GM23338 (cell line): Measurements from ENCODE around the gene TXNRD1. TPM values are rescaled to one million over a fixed set of nuclear protein-coding genes. Genes with fewer than 3 reads are reported as not detected.

Experiments
- ATAC-seq: fragments of 200-7000 bp; cut with Tn5 transposase; 3 replicates; pipeline ENCODE4 v1.9.1; 2020
- DNase-seq: peaks from one replicate; pipeline ENCODE4 v3.0.0-alpha.2; 2015; ENCODE audit warnings: low spot score
- H2AFZ ChIP-seq: fragments of 200-600 bp; sonication (generic); 2 replicates; pipeline ENCODE4 v1.8.0; 2016; ENCODE audit warnings: antibody characterized with exemption, mild to moderate bottlenecking, moderate library complexity
- H3F3A ChIP-seq: fragments of 200-600 bp; sonication (generic); replicated peaks from 2 replicates; pipeline ENCODE4 v1.8.0; 2017; ENCODE audit warnings: antibody characterized with exemption, mixed run types, low read depth
- H3K27ac ChIP-seq: fragments of 200-600 bp; sonication (generic); 2 replicates; pipeline ENCODE4 v1.6.1; 2016; ENCODE audit warnings: low read depth
- H3K27me3 ChIP-seq: fragments of 200-600 bp; sonication (generic); 2 replicates; pipeline ENCODE4 v1.8.0; 2016; ENCODE audit warnings: mild to moderate bottlenecking, mixed run types, moderate library complexity; ENCODE audit not compliant: insufficient read depth
- H3K36me3 ChIP-seq: fragments of 200-600 bp; sonication (generic); 2 replicates; pipeline ENCODE4 v1.8.0; 2016; ENCODE audit warnings: mild to moderate bottlenecking; ENCODE audit not compliant: insufficient read depth
- H3K4me1 ChIP-seq: fragments of 200-600 bp; sonication (generic); 2 replicates; pipeline ENCODE4 v1.8.0; 2016; ENCODE audit warnings: mild to moderate bottlenecking, moderate library complexity; ENCODE audit not compliant: insufficient read depth
- H3K4me2 ChIP-seq: fragments of 200-600 bp; sonication (generic); 2 replicates; pipeline ENCODE4 v1.7.1; 2017; ENCODE audit warnings: mixed run types
- H3K4me3 ChIP-seq: fragments of 200-600 bp; sonication (generic); 2 replicates; pipeline ENCODE4 v1.6.1; 2016; ENCODE audit warnings: mixed run types
- H3K79me2 ChIP-seq: fragments of 200-600 bp; sonication (generic); replicated peaks from 2 replicates; pipeline ENCODE4 v1.8.0; 2017; ENCODE audit warnings: mild to moderate bottlenecking; ENCODE audit not compliant: insufficient read depth
- H3K9me2 ChIP-seq: fragments of 200-600 bp; sonication (generic); 2 replicates; pipeline ENCODE4 v1.8.0; 2017; ENCODE audit not compliant: insufficient read depth
- H4K20me1 ChIP-seq: fragments of 200-600 bp; sonication (generic); replicated peaks from 2 replicates; pipeline ENCODE4 v1.8.0; 2017; ENCODE audit warnings: mild to moderate bottlenecking; ENCODE audit not compliant: insufficient read depth
- H3K27ac Mint-ChIP-seq: 2 replicates; pipeline ENCODE4 v1.8.0; 2020; ENCODE audit warnings: inconsistent platforms, mild to moderate bottlenecking, moderate library complexity, mixed read lengths
- H3K27me3 Mint-ChIP-seq: 3 replicates; pipeline ENCODE4 v1.8.0; 2022; ENCODE audit warnings: low read depth, mild to moderate bottlenecking, moderate library complexity, mixed read lengths, inconsistent platforms; ENCODE audit not compliant: insufficient read depth, poor library complexity
- H3K36me3 Mint-ChIP-seq: 3 replicates; pipeline ENCODE4 v1.8.0; 2021; ENCODE audit warnings: low read depth, mild to moderate bottlenecking, inconsistent platforms, moderate library complexity, mixed read lengths
- H3K4me1 Mint-ChIP-seq: 3 replicates; pipeline ENCODE4 v1.8.0; 2020; ENCODE audit warnings: mild to moderate bottlenecking, inconsistent platforms, mixed read lengths
- H3K4me3 Mint-ChIP-seq: 3 replicates; pipeline ENCODE4 v1.8.0; 2021; ENCODE audit warnings: moderate library complexity, mild to moderate bottlenecking, inconsistent platforms, mixed read lengths
- H3K9me3 Mint-ChIP-seq: 3 replicates; pipeline ENCODE4 v1.8.0; 2020; ENCODE audit warnings: moderate library complexity, mild to moderate bottlenecking, inconsistent platforms, mixed read lengths
- CREB1 ChIP-seq: fragments of 250-450 bp; sonication (Bioruptor Pico); IDR thresholded peaks from 2 replicates; pipeline ENCODE4 v1.5.0; 2020; ENCODE audit warnings: low read depth, mild to moderate bottlenecking, moderate library complexity
- CTCF ChIP-seq, 2 experiments: fragments of 200-600 bp in 1 of 2; sonication (generic) in 1 of 2; conservative IDR thresholded peaks; 2 replicates each; pipeline versions ENCODE4 v1.5.1 to v1.6.1; 2016 to 2017; ENCODE audit warnings: antibody characterized with exemption in 2 of 2, low read depth in 2 of 2, mild to moderate bottlenecking in 2 of 2, moderate library complexity in 1 of 2
- ETS1 ChIP-seq: IDR thresholded peaks from 2 replicates; pipeline ENCODE4 v1.6.1; 2016; ENCODE audit warnings: antibody characterized with exemption
- EZH2 ChIP-seq: fragments of 200-600 bp; sonication (generic); IDR thresholded peaks from one replicate; pipeline ENCODE4 v1.8.0; 2017; ENCODE audit warnings: antibody characterized with exemption, mild to moderate bottlenecking, low read depth; ENCODE audit not compliant: unreplicated experiment
- EZH2phosphoT487 ChIP-seq: fragments of 200-600 bp; sonication (generic); IDR thresholded peaks from one replicate; pipeline ENCODE4 v1.8.1; 2018; ENCODE audit warnings: antibody characterized with exemption; ENCODE audit not compliant: unreplicated experiment
- NANOG ChIP-seq: IDR thresholded peaks from 2 replicates; pipeline ENCODE4 v1.6.1; 2016; ENCODE audit warnings: antibody characterized with exemption, borderline replicate concordance
- POLR2AphosphoS5 ChIP-seq: IDR thresholded peaks from 2 replicates; pipeline ENCODE4 v1.6.1; 2016; ENCODE audit warnings: antibody characterized with exemption, low read depth
- STAT1 ChIP-seq: IDR thresholded peaks from one replicate; pipeline ENCODE4 v1.6.1; 2016; ENCODE audit warnings: antibody characterized with exemption; ENCODE audit not compliant: unreplicated experiment
- ZNF331 ChIP-seq: fragments of 250-450 bp; sonication (Bioruptor Pico); IDR thresholded peaks from 2 replicates; pipeline ENCODE4 v1.5.0; 2020; ENCODE audit warnings: low read depth, mild to moderate bottlenecking, moderate library complexity
- polyA plus RNA-seq: library from polyadenylated mRNA; unstranded; fragments of >200 nt; fragmentation: Nextera tagmentation; extraction: Ambion mirVana; gene quantifications from 2 replicates; pipeline ENCODE4 v1.2.1, GENCODE V29; 2016
- total RNA-seq: library from RNA; depleted of rRNA; stranded (reverse); fragments of >200 nt; shearing (Covaris generic); gene quantifications from 2 replicates; pipeline ENCODE4 v1.2.3, GENCODE V29; 2014
- TF ChIP-seq, protein P1 (sequence below): fragments of 250-450 bp; sonication (Bioruptor Pico); IDR thresholded peaks from 2 replicates; pipeline ENCODE4 v1.5.0; 2020; ENCODE audit warnings: mild to moderate bottlenecking, moderate library complexity
- TF ChIP-seq, protein P2 (sequence below): IDR thresholded peaks from one replicate; pipeline ENCODE4 v1.6.1; 2018; ENCODE audit warnings: antibody characterized with exemption; ENCODE audit not compliant: unreplicated experiment

TXNRD1 gene
- total and polyA plus RNA-seq, 2 experiments from 2014 or later, result 115 to 127 TPM

GRCh38 chr12:104360157-104360556 is 144.6 kb downstream of the TXNRD1 start:
- peaks cover 10% of the 10 kb centered on the region for H3K27me3 Mint-ChIP-seq
- Histone ChIP-seq H3K4me2 (no peak overlapping the region), H3K9me2 (no peaks in the 10 kb centered on the region), H3F3A (no peaks in the 10 kb centered on the region), H4K20me1 (no peaks in the 10 kb centered on the region), H3K27me3 (no peaks in the 10 kb centered on the region), H3K4me1 (no peaks in the 10 kb centered on the region), H2AFZ (no peak overlapping the region), H3K4me3 (no peak overlapping the region), H3K36me3 (no peaks in the 10 kb centered on the region), H3K27ac (no peak overlapping the region), H3K79me2 (no peaks in the 10 kb centered on the region)
- peaks cover 4% of the 10 kb centered on the region; the same call in 2 of the 3 replicates for H3K4me1 Mint-ChIP-seq
- H3K36me3 Mint-ChIP-seq, result peaks cover 10% of the 10 kb centered on the region
- no peak for ATAC-seq
- TF ChIP-seq STAT1 (no peak), POLR2AphosphoS5 (no peak), EZH2phosphoT487 (no peak), CTCF (conservative IDR thresholded peaks at IDR 0.05; ENCODE audit: low read depth in 2 of 2) (no peak), NANOG (no peak), EZH2 (no peak), CREB1 (CRISPR knock-in tag) (no peak), ETS1 (no peak), ZNF331 (CRISPR knock-in tag) (no peak)
- TF ChIP-seq, protein P1, sequence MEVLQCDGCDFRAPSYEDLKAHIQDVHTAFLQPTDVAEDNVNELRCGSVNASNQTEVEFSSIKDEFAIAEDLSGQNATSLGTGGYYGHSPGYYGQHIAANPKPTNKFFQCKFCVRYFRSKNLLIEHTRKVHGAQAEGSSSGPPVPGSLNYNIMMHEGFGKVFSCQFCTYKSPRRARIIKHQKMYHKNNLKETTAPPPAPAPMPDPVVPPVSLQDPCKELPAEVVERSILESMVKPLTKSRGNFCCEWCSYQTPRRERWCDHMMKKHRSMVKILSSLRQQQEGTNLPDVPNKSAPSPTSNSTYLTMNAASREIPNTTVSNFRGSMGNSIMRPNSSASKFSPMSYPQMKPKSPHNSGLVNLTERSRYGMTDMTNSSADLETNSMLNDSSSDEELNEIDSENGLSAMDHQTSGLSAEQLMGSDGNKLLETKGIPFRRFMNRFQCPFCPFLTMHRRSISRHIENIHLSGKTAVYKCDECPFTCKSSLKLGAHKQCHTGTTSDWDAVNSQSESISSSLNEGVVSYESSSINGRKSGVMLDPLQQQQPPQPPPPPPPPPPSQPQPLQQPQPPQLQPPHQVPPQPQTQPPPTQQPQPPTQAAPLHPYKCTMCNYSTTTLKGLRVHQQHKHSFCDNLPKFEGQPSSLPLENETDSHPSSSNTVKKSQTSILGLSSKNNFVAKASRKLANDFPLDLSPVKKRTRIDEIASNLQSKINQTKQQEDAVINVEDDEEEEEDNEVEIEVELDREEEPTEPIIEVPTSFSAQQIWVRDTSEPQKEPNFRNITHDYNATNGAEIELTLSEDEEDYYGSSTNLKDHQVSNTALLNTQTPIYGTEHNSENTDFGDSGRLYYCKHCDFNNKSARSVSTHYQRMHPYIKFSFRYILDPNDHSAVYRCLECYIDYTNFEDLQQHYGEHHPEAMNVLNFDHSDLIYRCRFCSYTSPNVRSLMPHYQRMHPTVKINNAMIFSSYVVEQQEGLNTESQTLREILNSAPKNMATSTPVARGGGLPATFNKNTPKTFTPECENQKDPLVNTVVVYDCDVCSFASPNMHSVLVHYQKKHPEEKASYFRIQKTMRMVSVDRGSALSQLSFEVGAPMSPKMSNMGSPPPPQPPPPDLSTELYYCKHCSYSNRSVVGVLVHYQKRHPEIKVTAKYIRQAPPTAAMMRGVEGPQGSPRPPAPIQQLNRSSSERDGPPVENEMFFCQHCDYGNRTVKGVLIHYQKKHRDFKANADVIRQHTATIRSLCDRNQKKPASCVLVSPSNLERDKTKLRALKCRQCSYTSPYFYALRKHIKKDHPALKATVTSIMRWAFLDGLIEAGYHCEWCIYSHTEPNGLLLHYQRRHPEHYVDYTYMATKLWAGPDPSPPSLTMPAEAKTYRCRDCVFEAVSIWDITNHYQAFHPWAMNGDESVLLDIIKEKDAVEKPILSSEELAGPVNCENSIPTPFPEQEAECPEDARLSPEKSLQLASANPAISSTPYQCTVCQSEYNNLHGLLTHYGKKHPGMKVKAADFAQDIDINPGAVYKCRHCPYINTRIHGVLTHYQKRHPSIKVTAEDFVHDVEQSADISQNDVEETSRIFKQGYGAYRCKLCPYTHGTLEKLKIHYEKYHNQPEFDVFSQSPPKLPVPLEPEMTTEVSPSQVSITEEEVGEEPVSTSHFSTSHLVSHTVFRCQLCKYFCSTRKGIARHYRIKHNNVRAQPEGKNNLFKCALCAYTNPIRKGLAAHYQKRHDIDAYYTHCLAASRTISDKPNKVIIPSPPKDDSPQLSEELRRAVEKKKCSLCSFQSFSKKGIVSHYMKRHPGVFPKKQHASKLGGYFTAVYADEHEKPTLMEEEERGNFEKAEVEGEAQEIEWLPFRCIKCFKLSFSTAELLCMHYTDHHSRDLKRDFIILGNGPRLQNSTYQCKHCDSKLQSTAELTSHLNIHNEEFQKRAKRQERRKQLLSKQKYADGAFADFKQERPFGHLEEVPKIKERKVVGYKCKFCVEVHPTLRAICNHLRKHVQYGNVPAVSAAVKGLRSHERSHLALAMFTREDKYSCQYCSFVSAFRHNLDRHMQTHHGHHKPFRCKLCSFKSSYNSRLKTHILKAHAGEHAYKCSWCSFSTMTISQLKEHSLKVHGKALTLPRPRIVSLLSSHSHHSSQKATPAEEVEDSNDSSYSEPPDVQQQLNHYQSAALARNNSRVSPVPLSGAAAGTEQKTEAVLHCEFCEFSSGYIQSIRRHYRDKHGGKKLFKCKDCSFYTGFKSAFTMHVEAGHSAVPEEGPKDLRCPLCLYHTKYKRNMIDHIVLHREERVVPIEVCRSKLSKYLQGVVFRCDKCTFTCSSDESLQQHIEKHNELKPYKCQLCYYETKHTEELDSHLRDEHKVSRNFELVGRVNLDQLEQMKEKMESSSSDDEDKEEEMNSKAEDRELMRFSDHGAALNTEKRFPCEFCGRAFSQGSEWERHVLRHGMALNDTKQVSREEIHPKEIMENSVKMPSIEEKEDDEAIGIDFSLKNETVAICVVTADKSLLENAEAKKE (CRISPR knock-in tag), result no peak
- TF ChIP-seq, protein P2, sequence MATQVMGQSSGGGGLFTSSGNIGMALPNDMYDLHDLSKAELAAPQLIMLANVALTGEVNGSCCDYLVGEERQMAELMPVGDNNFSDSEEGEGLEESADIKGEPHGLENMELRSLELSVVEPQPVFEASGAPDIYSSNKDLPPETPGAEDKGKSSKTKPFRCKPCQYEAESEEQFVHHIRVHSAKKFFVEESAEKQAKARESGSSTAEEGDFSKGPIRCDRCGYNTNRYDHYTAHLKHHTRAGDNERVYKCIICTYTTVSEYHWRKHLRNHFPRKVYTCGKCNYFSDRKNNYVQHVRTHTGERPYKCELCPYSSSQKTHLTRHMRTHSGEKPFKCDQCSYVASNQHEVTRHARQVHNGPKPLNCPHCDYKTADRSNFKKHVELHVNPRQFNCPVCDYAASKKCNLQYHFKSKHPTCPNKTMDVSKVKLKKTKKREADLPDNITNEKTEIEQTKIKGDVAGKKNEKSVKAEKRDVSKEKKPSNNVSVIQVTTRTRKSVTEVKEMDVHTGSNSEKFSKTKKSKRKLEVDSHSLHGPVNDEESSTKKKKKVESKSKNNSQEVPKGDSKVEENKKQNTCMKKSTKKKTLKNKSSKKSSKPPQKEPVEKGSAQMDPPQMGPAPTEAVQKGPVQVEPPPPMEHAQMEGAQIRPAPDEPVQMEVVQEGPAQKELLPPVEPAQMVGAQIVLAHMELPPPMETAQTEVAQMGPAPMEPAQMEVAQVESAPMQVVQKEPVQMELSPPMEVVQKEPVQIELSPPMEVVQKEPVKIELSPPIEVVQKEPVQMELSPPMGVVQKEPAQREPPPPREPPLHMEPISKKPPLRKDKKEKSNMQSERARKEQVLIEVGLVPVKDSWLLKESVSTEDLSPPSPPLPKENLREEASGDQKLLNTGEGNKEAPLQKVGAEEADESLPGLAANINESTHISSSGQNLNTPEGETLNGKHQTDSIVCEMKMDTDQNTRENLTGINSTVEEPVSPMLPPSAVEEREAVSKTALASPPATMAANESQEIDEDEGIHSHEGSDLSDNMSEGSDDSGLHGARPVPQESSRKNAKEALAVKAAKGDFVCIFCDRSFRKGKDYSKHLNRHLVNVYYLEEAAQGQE, result no peak
- peaks cover 14% of the 10 kb centered on the region for H3K9me3 Mint-ChIP-seq
- H3K27ac Mint-ChIP-seq, result no peak overlapping the region
- no peak overlapping the region for H3K4me3 Mint-ChIP-seq
- no peak for DNase-seq
